Measurements from ENCODE around the gene P2RX1.

P2RX1 gene

GRCh38 chr17:3957735-3958599, 41.7 kb upstream of the P2RX1 start:
- no peak for TF ChIP-seq CTCF (IDR thresholded peaks at IDR 0.05; ENCODE audit: insufficient read depth, low read length, missing control alignments)
- H3K4me3 ChIP-seq (ENCODE audit: low read depth, low read length): no peak overlapping the region
- no peak for DNase-seq (ENCODE audit: low read depth, low spot score)
- ChIA-PET POLR2A (no interaction called here), CTCF (no interaction called here)

GRCh38 chr17:3956983-3957382, 40.7 kb upstream of the P2RX1 start:
- POLR2A ChIA-PET: no interaction called here
- H3K4me3 ChIP-seq (ENCODE audit: low read depth, low read length): no peak overlapping the region
- no peak for DNase-seq (ENCODE audit: low read depth, low spot score)
- no peak for TF ChIP-seq CTCF (IDR thresholded peaks at IDR 0.05; ENCODE audit: insufficient read depth, low read length, missing control alignments)
- CTCF ChIA-PET: interaction anchor here (0.9 kb wide), 1 partner anchor 8 kb away, joined by 3 read pairs; no protein-coding TSS in a partner anchor

GRCh38 chr17:3956327-3956957, 40.2 kb upstream of the P2RX1 start:
- POLR2A ChIA-PET: no interaction called here
- CTCF ChIA-PET: interaction anchor here (0.9 kb wide), 1 partner anchor 9 kb away, joined by 3 read pairs; no protein-coding TSS in a partner anchor
- DNase-seq (ENCODE audit: low read depth, low spot score): no peak
- no peak overlapping the region for H3K4me3 ChIP-seq (ENCODE audit: low read depth, low read length)
- TF ChIP-seq CTCF (IDR thresholded peaks at IDR 0.05; ENCODE audit: insufficient read depth, low read length, missing control alignments): no peak

- ChIA-PET CTCF (no interaction called here), POLR2A (no interaction called here)
- H3K4me3 ChIP-seq (ENCODE audit: low read depth, low read length): no peak overlapping the region
- no peak for DNase-seq (ENCODE audit: low read depth, low spot score)
- TF ChIP-seq CTCF (IDR thresholded peaks at IDR 0.05; ENCODE audit: insufficient read depth, low read length, missing control alignments): no peak
Observed at GRCh38 chr17:3955673-3955988, 39.4 kb upstream of the P2RX1 start.

GRCh38 chr17:3954976-3955672, 38.9 kb upstream of the P2RX1 start:
- CTCF ChIA-PET: interaction anchor here (1.5 kb wide), 1 partner anchor 42 kb away, joined by 4 read pairs; no protein-coding TSS in a partner anchor
- no peak for DNase-seq (ENCODE audit: low read depth, low spot score)
- POLR2A ChIA-PET: no interaction called here

More at GRCh38 chr17:3954976-3955672, 38.9 kb upstream of the P2RX1 start:
- no peak overlapping the region for H3K4me3 ChIP-seq (ENCODE audit: low read depth, low read length)
- no peak for TF ChIP-seq CTCF (IDR thresholded peaks at IDR 0.05; ENCODE audit: insufficient read depth, low read length, missing control alignments)
